HCT116 (cell line): Measurements from ENCODE around the gene C13orf46. TPM values are rescaled to one million over a fixed set of nuclear protein-coding genes. Genes with fewer than 3 reads are reported as not detected.
A peak's percentile ranks its signal among the peaks of the same experiment; 100 is the strongest.

Source experiments
- ATAC-seq: fragments of 200-7000 bp; cut with Tn5 transposase; 2 replicates; pipeline ENCODE4 v1.9.1; 2020; ENCODE audit warnings: mild to moderate bottlenecking, moderate library complexity
- BruUV-seq: library from RNA; stranded (reverse); fragments of 400-500 nt; replicated peaks from 2 replicates; lab custom pipeline; 2021; lab: Mats Ljungman, UMichigan
- CTCF ChIA-PET: fragments of 300-600 bp; sonication (Branson Sonifier 250); formaldehyde crosslinking; loops from one replicate; lab custom pipeline; 2021; ENCODE audit warnings: antibody characterized with exemption; lab: Charles Lee
- POLR2A ChIA-PET: fragments of 300-600, 350-600 bp; sonication (Branson Sonifier 250); formaldehyde crosslinking; loops from one replicate; lab custom pipeline; 2021; ENCODE audit warnings: antibody characterized with exemption; lab: Charles Lee
- RAD21 ChIA-PET, 2 experiments: fragments of 300-600 bp; sonication (Branson Sonifier 250); formaldehyde crosslinking; loops; one replicate each; lab custom pipeline; 2023; ENCODE audit warnings: low total read pairs in 2 of 2; ENCODE audit not compliant: uncharacterized antibody in 2 of 2, unreplicated experiment in 2 of 2, low non-redundant PET in 1 of 2; lab: Charles Lee
- DNase-seq: peaks from one replicate; pipeline ENCODE4 v3.0.0-alpha.2; 2010; ENCODE audit warnings: low read depth, low spot score
- H2AFZ ChIP-seq: fragments of 200-600 bp; shearing (Covaris generic), sonication (generic); 2 replicates; pipeline ENCODE4 v1.6.1; 2017; ENCODE audit warnings: low read depth, mixed run types, mixed read lengths, antibody characterized with exemption, low read length; ENCODE audit not compliant: poor library complexity, severe bottlenecking
- H3K27ac ChIP-seq: 2 replicates; pipeline ENCODE4 v1.5.1; 2012; ENCODE audit warnings: low read depth, low read length
- H3K27me3 ChIP-seq: fragments of 200-600 bp; sonication (generic); 2 replicates; pipeline ENCODE4 v1.6.1; 2016; ENCODE audit warnings: mixed run types, low read length, mixed read lengths; ENCODE audit not compliant: insufficient read depth
- H3K36me3 ChIP-seq, 2 experiments: fragments of 200-500 bp in 1 of 2; fragments of 200-600 bp in 1 of 2; sonication (Bioruptor generic) in 1 of 2; sonication (generic) in 1 of 2; 2 replicates each; pipeline versions ENCODE4 v1.5.1 to v1.6.1; 2014 to 2016; ENCODE audit warnings: low read length in 2 of 2, inconsistent platforms in 1 of 2, mixed read lengths in 1 of 2, mixed run types in 1 of 2; ENCODE audit not compliant: insufficient read depth in 2 of 2, control insufficient read depth in 1 of 2
- H3K4me1 ChIP-seq, 2 experiments: fragments of 200-600 bp in 1 of 2; sonication (generic) in 1 of 2; 2 replicates each; pipeline versions ENCODE4 v1.5.1 to v1.6.1; 2012 to 2017; ENCODE audit warnings: low read length in 2 of 2, inconsistent platforms in 1 of 2, mild to moderate bottlenecking in 1 of 2, mixed read lengths in 1 of 2, mixed run types in 1 of 2, moderate library complexity in 1 of 2; ENCODE audit not compliant: insufficient read depth in 2 of 2, control insufficient read depth in 1 of 2
- H3K4me2 ChIP-seq: fragments of 200-600 bp; sonication (generic); 2 replicates; pipeline ENCODE4 v1.6.1; 2017; ENCODE audit warnings: mixed run types, low read length, mixed read lengths
- H3K4me3 ChIP-seq, 2 experiments: fragments of 200-600 bp in 1 of 2; sonication (generic) in 1 of 2; replicated peaks in 1 of 2; 2 replicates each; pipeline ENCODE4 v1.5.1; 2011 to 2016; ENCODE audit warnings: low read length in 2 of 2, control low read depth in 1 of 2, low read depth in 1 of 2, mild to moderate bottlenecking in 1 of 2, mixed read lengths in 1 of 2, mixed run types in 1 of 2
- H3K79me2 ChIP-seq: fragments of 200-600 bp; sonication (generic); 2 replicates; pipeline ENCODE4 v1.6.1; 2017; ENCODE audit warnings: mild to moderate bottlenecking, mixed run types, low read length, moderate library complexity, mixed read lengths; ENCODE audit not compliant: insufficient read depth
- H3K9ac ChIP-seq: fragments of 200-600 bp; sonication (generic); 2 replicates; pipeline ENCODE4 v1.6.1; 2016; ENCODE audit warnings: low read length, mixed read lengths
- H3K9me2 ChIP-seq: fragments of 200-600 bp; sonication (generic), shearing (Covaris generic); 2 replicates; pipeline ENCODE4 v1.6.1; 2017; ENCODE audit warnings: mixed run types, mild to moderate bottlenecking, moderate library complexity; ENCODE audit not compliant: insufficient read depth
- H3K9me3 ChIP-seq, 2 experiments: fragments of 200-500 bp in 1 of 2; fragments of 200-600 bp in 1 of 2; sonication (Bioruptor generic) in 1 of 2; sonication (generic) in 1 of 2; 2 replicates each; pipeline ENCODE4 v1.6.1; 2014 to 2017; ENCODE audit warnings: low read length in 2 of 2, mixed read lengths in 2 of 2, inconsistent platforms in 1 of 2, low read depth in 1 of 2, mild to moderate bottlenecking in 1 of 2, mixed run types in 1 of 2, moderate library complexity in 1 of 2; ENCODE audit not compliant: control insufficient read depth in 1 of 2, insufficient read depth in 1 of 2
- H4K20me1 ChIP-seq: fragments of 200-600 bp; sonication (generic), shearing (Covaris generic); 2 replicates; pipeline ENCODE4 v1.6.1; 2017; ENCODE audit warnings: mixed run types, mild to moderate bottlenecking, moderate library complexity; ENCODE audit not compliant: insufficient read depth
- CTCF ChIP-seq, 3 experiments: fragments of 200-600 bp in 1 of 3; sonication (generic) in 1 of 3; IDR thresholded peaks in 2 of 3; conservative IDR thresholded peaks in 1 of 3; 2 replicates each; pipeline ENCODE4 v1.5.1; 2012 to 2017; ENCODE audit warnings: low read depth in 2 of 3, low read length in 2 of 3, antibody characterized with exemption in 1 of 3, borderline replicate concordance in 1 of 3, control low read depth in 1 of 3, mild to moderate bottlenecking in 1 of 3, mixed read lengths in 1 of 3, mixed run types in 1 of 3, moderate library complexity in 1 of 3; ENCODE audit not compliant: insufficient read depth in 1 of 3
- EGR1 ChIP-seq: IDR thresholded peaks from 2 replicates; pipeline ENCODE4 v1.6.1; 2012; ENCODE audit warnings: low read depth
- ELF1 ChIP-seq: IDR thresholded peaks from 2 replicates; pipeline ENCODE4 v1.6.1; 2012; ENCODE audit warnings: low read depth, borderline replicate concordance
- EZH2 ChIP-seq: fragments of 200-600 bp; sonication (generic); IDR thresholded peaks from 2 replicates; pipeline ENCODE4 v1.6.1; 2017; ENCODE audit warnings: antibody characterized with exemption, mixed run types
- FOSL1 ChIP-seq: IDR thresholded peaks from 2 replicates; pipeline ENCODE4 v1.6.1; 2012; ENCODE audit warnings: low read depth
- JUND ChIP-seq: IDR thresholded peaks from 2 replicates; pipeline ENCODE4 v1.6.1; 2012
- POLR2A ChIP-seq: IDR thresholded peaks from 2 replicates; pipeline ENCODE4 v1.7.0; 2011; ENCODE audit warnings: borderline replicate concordance; ENCODE audit not compliant: insufficient read depth, insufficient read length; ENCODE audit errors: extremely low read depth
- POLR2AphosphoS5 ChIP-seq: IDR thresholded peaks from 2 replicates; pipeline ENCODE4 v1.6.1; 2011; ENCODE audit warnings: mild to moderate bottlenecking, low read depth, low read length, moderate library complexity
- RAD21 ChIP-seq: IDR thresholded peaks from 2 replicates; pipeline ENCODE4 v1.6.1; 2012; ENCODE audit warnings: low read depth, mild to moderate bottlenecking
- SIN3A ChIP-seq: IDR thresholded peaks from 2 replicates; pipeline ENCODE4 v1.6.1; 2012; ENCODE audit warnings: low read depth
- SP1 ChIP-seq: IDR thresholded peaks from 2 replicates; pipeline ENCODE4 v1.6.1; 2012; ENCODE audit warnings: low read depth
- ZBTB33 ChIP-seq: IDR thresholded peaks from 2 replicates; pipeline ENCODE4 v1.6.1; 2011; ENCODE audit warnings: mild to moderate bottlenecking, low read length, moderate library complexity; ENCODE audit not compliant: insufficient replicate concordance; ENCODE audit errors: extremely low read depth
- ZFX ChIP-seq: fragments of 450-650 bp; IDR thresholded peaks from 2 replicates; pipeline ENCODE4 v1.6.1; 2017
- intact Hi-C: fragments of 100-400 bp; cut with micrococcal nuclease; formaldehyde crosslinking; loops from 2 replicates; pipeline ENCODE4 v1.10.0; 2022
- total RNA-seq: library from RNA; stranded (reverse); gene quantifications from one replicate; pipeline ENCODE4 v1.2.1, GENCODE V29; 2021; ENCODE audit not compliant: unreplicated experiment
- TF ChIP-seq, protein P1 (sequence below): IDR thresholded peaks from 2 replicates; pipeline ENCODE4 v1.6.1; 2012

C13orf46 gene
- total RNA-seq, 1 experiment from 2014 or later: 0.93 TPM

DNA sequence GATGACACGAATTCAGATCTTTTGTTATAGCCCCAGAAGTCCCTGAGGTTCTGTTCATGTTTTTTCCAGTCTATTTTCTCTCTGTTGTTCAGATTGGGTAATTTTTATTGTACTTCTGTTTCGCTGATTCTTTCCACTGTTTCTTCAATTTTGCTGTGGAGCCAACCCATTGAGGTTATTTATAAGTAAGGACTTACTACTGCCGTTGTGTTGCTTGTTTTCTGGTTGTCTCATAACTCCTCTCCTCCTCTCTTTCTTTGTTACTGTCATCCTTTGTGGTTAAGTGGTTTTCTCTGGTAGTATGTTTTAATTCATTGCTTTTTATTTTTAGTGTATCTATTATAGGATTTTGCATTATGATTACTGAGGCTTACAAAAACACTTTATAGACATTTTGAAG, 61.3 kb downstream of the C13orf46 start:
- H3K9me3 ChIP-seq: no peaks in the 10 kb centered on the region; a peak in 1 of 4 replicates
- ChIA-PET RAD21 (no interaction called here), POLR2A (no interaction called here), CTCF (no interaction called here)
- no peaks in the 10 kb centered on the region for H3K79me2 ChIP-seq
- intact Hi-C loops: no loop called here
- H3K4me3 ChIP-seq: no peak overlapping the region
- no peaks in the 10 kb centered on the region for H3K9me2 ChIP-seq
- TF ChIP-seq POLR2A: no peak
- TF ChIP-seq SIN3A: no peak
- TF ChIP-seq CTCF (IDR thresholded peaks at IDR 0.05 in 2 of 3, conservative IDR thresholded peaks at IDR 0.05 in 1 of 3; ENCODE audit: borderline replicate concordance in 1 of 3, insufficient read depth in 1 of 3, low read depth in 2 of 3, low read length in 2 of 3): no peak
- no peak for TF ChIP-seq ELF1
- no peak for TF ChIP-seq POLR2AphosphoS5
- TF ChIP-seq EGR1: no peak
- no peak for TF ChIP-seq EZH2
- no peak for TF ChIP-seq RAD21
- no peak for TF ChIP-seq ZBTB33
- no peak for TF ChIP-seq ZFX
- TF ChIP-seq FOSL1: no peak
- TF ChIP-seq SP1: no peak
- TF ChIP-seq, protein P1, sequence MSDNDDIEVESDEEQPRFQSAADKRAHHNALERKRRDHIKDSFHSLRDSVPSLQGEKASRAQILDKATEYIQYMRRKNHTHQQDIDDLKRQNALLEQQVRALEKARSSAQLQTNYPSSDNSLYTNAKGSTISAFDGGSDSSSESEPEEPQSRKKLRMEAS: no peak
- no peak for TF ChIP-seq JUND
- no peak overlapping the region for H3K9ac ChIP-seq
- peaks cover 12 to 27% of the 10 kb centered on the region in 2 experiments for H3K4me1 ChIP-seq
- no peaks in the 10 kb centered on the region for H4K20me1 ChIP-seq
- H3K27ac ChIP-seq: peak overlapping the region; percentile 60; the same call in 1 of the 2 replicates
- DNase-seq (no peak), ATAC-seq (no peak)
- BruUV-seq: no TSS peak
- H3K36me3 ChIP-seq: no peaks in the 10 kb centered on the region
- H3K27me3 ChIP-seq: no peaks in the 10 kb centered on the region
- no peak overlapping the region for H3K4me2 ChIP-seq
- peak overlapping the region; percentile 69 for H2AFZ ChIP-seq
